Measurements from ENCODE around the gene MBLAC1. TPM values are rescaled to one million over a fixed set of nuclear protein-coding genes. Genes with fewer than 3 reads are reported as not detected.
"Not testable (repeated sequence)": the region's sequence is repeated elsewhere in the genome, so short reads cannot be mapped to it uniquely, and the experiment has no call there.

MBLAC1 gene
- total RNA-seq, 1 experiment from 2014 or later, result 1.9 TPM

GRCh38 chr7:100111914-100112313 lies 14.9 kb upstream of the MBLAC1 start:
- Histone ChIP-seq H3K27me3 (no peaks in the 10 kb centered on the region), H3K36me3 (no peaks in the 10 kb centered on the region; the same call in 1 of the 2 replicates), H3K4me3 (no peak overlapping the region), H3K9me3 (no peaks in the 10 kb centered on the region)
- DNase-seq, result no peak

- no peak for DNase-seq
- no peaks in the 10 kb centered on the region for H3K9me3 ChIP-seq
- no peaks in the 10 kb centered on the region for H3K27me3 ChIP-seq
- no peaks in the 10 kb centered on the region; the same call in 1 of the 2 replicates for H3K36me3 ChIP-seq
- no peak overlapping the region for H3K4me3 ChIP-seq
Observed at GRCh38 chr7:100115026-100115425, 11.7 kb upstream of the MBLAC1 start.

GRCh38 chr7:100118388-100119071 lies 8.2 kb upstream of the MBLAC1 start:
- DNase-seq, result no peak
- H3K27me3 ChIP-seq, result no peaks in the 10 kb centered on the region
- no peaks in the 10 kb centered on the region for H3K9me3 ChIP-seq

GRCh38 chr7:100119072-100119969 lies 7.4 kb upstream of the MBLAC1 start, which contains the start of the genes CNPY4 and TAF6:
Gene CNPY4 (plus strand): TSS chr7:100119634. CDS start chr7:100119745, 111 bp downstream.
Gene TAF6 (minus strand): TSS chr7:100119358. CDS start chr7:100114209, 5,149 bp downstream.
- Histone ChIP-seq H3K9me3 (no peaks in the 10 kb centered on the region), H3K27me3 (no peaks in the 10 kb centered on the region), H3K4me3 (peak within 1 kb of the TSS; percentile 78), H3K36me3 (no peaks in the 10 kb centered on the region)
- DNase-seq, result peak; percentile 86

More at GRCh38 chr7:100118388-100119071, 8.2 kb upstream of the MBLAC1 start:
- no peaks in the 10 kb centered on the region for H3K36me3 ChIP-seq
- peak overlapping the region; percentile 78 for H3K4me3 ChIP-seq

GRCh38 chr7:100119970-100120732 lies 6.6 kb upstream of the MBLAC1 start:
- no peaks in the 10 kb centered on the region for H3K9me3 ChIP-seq
- no peaks in the 10 kb centered on the region for H3K27me3 ChIP-seq
- peak overlapping the region; percentile 78 for H3K4me3 ChIP-seq
- peak; percentile 55 for DNase-seq
- no peaks in the 10 kb centered on the region for H3K36me3 ChIP-seq

GRCh38 chr7:100120733-100121036 lies 6.1 kb upstream of the MBLAC1 start:
- Histone ChIP-seq H3K36me3 (no peaks in the 10 kb centered on the region; the same call in 1 of the 2 replicates), H3K9me3 (no peaks in the 10 kb centered on the region), H3K27me3 (no peaks in the 10 kb centered on the region), H3K4me3 (peak overlapping the region; percentile 78)
- DNase-seq, result no peak

- Histone ChIP-seq H3K36me3 (no peaks in the 10 kb centered on the region; the same call in 1 of the 2 replicates), H3K27me3 (no peaks in the 10 kb centered on the region), H3K4me3 (no peak overlapping the region), H3K9me3 (no peaks in the 10 kb centered on the region)
- DNase-seq, result no peak
Observed at GRCh38 chr7:100122067-100122466, 4.7 kb upstream of the MBLAC1 start.

GRCh38 chr7:100122568-100122967 lies 4.2 kb upstream of the MBLAC1 start:
- Histone ChIP-seq H3K36me3 (no peaks in the 10 kb centered on the region; the same call in 1 of the 2 replicates), H3K4me3 (no peak overlapping the region), H3K9me3 (no peaks in the 10 kb centered on the region), H3K27me3 (no peaks in the 10 kb centered on the region)
- DNase-seq, result no peak

- Histone ChIP-seq H3K9me3 (no peaks in the 10 kb centered on the region), H3K27me3 (no peaks in the 10 kb centered on the region), H3K36me3 (no peaks in the 10 kb centered on the region; the same call in 1 of the 2 replicates), H3K4me3 (no peak overlapping the region)
- no peak for DNase-seq
Observed at GRCh38 chr7:100124301-100125230, 2.2 kb upstream of the MBLAC1 start.

GRCh38 chr7:100126239-100126930 lies 382 bp upstream of the MBLAC1 start:
- Histone ChIP-seq H3K4me3 (peak overlapping the region; percentile 84), H3K9me3 (no peaks in the 10 kb centered on the region), H3K27me3 (no peaks in the 10 kb centered on the region), H3K36me3 (no peaks in the 10 kb centered on the region; the same call in 1 of the 2 replicates)
- no peak for DNase-seq

- peak overlapping the region; percentile 84 for H3K4me3 ChIP-seq
Observed at GRCh38 chr7:100127866-100128636, 1.3 kb downstream of the MBLAC1 start.

GRCh38 chr7:100128637-100128963 lies 1.8 kb downstream of the MBLAC1 start:
- no peaks in the 10 kb centered on the region; the same call in 1 of the 2 replicates for H3K36me3 ChIP-seq
- DNase-seq, result no peak
- H3K27me3 ChIP-seq, result no peaks in the 10 kb centered on the region
- H3K9me3 ChIP-seq, result no peaks in the 10 kb centered on the region
- no peak overlapping the region for H3K4me3 ChIP-seq

More at GRCh38 chr7:100127866-100128636, 1.3 kb downstream of the MBLAC1 start:
- no peaks in the 10 kb centered on the region for H3K27me3 ChIP-seq
- DNase-seq, result no peak
- no peaks in the 10 kb centered on the region for H3K9me3 ChIP-seq
- H3K36me3 ChIP-seq, result no peaks in the 10 kb centered on the region; the same call in 1 of the 2 replicates

- not testable (repeated sequence) for H3K9me3 ChIP-seq
Observed at GRCh38 chr7:100130220-100130607, 3.4 kb downstream of the MBLAC1 start.

GRCh38 chr7:100130608-100131453 lies 4.1 kb downstream of the MBLAC1 start:
- no peaks in the 10 kb centered on the region for H3K9me3 ChIP-seq
- H3K4me3 ChIP-seq, result no peak overlapping the region
- no peaks in the 10 kb centered on the region for H3K27me3 ChIP-seq
- H3K36me3 ChIP-seq, result no peaks in the 10 kb centered on the region
- peak; percentile 39 for DNase-seq

More at GRCh38 chr7:100130220-100130607, 3.4 kb downstream of the MBLAC1 start:
- H3K36me3 ChIP-seq, H3K4me3 ChIP-seq, H3K27me3 ChIP-seq, DNase-seq: not testable (repeated sequence)

All from MG63 (cell line).